ENCODE data around the gene IER3. TPM values are rescaled to one million over a fixed set of nuclear protein-coding genes. Genes with fewer than 3 reads are reported as not detected.
A peak's percentile ranks its signal among the peaks of the same experiment; 100 is the strongest.

IER3 gene
- total and polyA plus RNA-seq, 2 of the 13 experiments (the other 11 are each of a cell fraction or from before 2014, with no cell fraction given) = 51.1 to 131 TPM

- TF ChIP-seq ZNF800 (CRISPR knock-in tag; IDR thresholded peaks at IDR 0.05) (no peak), ZNF280D (CRISPR knock-in tag; IDR thresholded peaks at IDR 0.05) (no peak; the same call in 1 of the 2 replicates), ZNF24 (IDR thresholded peaks at IDR 0.05) (no peak), SP2 (CRISPR knock-in tag; IDR thresholded peaks at IDR 0.05) (no peak), DR1 (CRISPR knock-in tag; IDR thresholded peaks at IDR 0.05) (no peak), SMC3 (IDR thresholded peaks at IDR 0.05; ENCODE audit: low read length) (peak; percentile 27; the same call in 1 of the 2 replicates), ZNF20 (CRISPR knock-in tag; IDR thresholded peaks at IDR 0.05) (no peak), ATF2 (CRISPR knock-in tag; IDR thresholded peaks at IDR 0.05) (peak; percentile 66; the same call in 1 of the 2 replicates), AGO2 (optimal IDR thresholded peaks at IDR 0.05; ENCODE audit: low read depth, low read length) (no peak), PTBP1 (IDR thresholded peaks at IDR 0.05; ENCODE audit: low read depth, low read length, poor library complexity, severe bottlenecking) (no peak), ETV6 (CRISPR knock-in tag; conservative IDR thresholded peaks at IDR 0.05) (no peak), ZNF678 (CRISPR knock-in tag; IDR thresholded peaks at IDR 0.05) (no peak), ZNF512B (CRISPR knock-in tag; IDR thresholded peaks at IDR 0.05; ENCODE audit: borderline replicate concordance) (no peak), ZNF580 (CRISPR knock-in tag; IDR thresholded peaks at IDR 0.05; ENCODE audit: borderline replicate concordance, low read depth) (no peak), MXI1 (IDR thresholded peaks at IDR 0.05; ENCODE audit: borderline replicate concordance, low read depth, low read length) (no peak), SNAPC5 (CRISPR knock-in tag; IDR thresholded peaks at IDR 0.05; ENCODE audit: borderline replicate concordance) (no peak), SETDB1 (CRISPR knock-in tag; IDR thresholded peaks at IDR 0.05; ENCODE audit: borderline replicate concordance) (no peak), ZNF292 (CRISPR knock-in tag; IDR thresholded peaks at IDR 0.05; ENCODE audit: borderline replicate concordance, low read depth) (peak; percentile 69; the same call in 1 of the 2 replicates), HMGA1 (CRISPR knock-in tag; conservative IDR thresholded peaks at IDR 0.05) (no peak), TP53 (CRISPR knock-in tag; conservative IDR thresholded peaks at IDR 0.05) (no peak)
Measured at GRCh38 chr6:30759575-30760239, 15.4 kb upstream of the IER3 start (continued).
